SIG-M5 treated with dmso at 0.1 percent for 504 hours (cell line): ENCODE measurements around the gene TMEM87A.

Experiments used
- DNase-seq: peaks from one replicate; lab custom pipeline; 2025; ENCODE audit not compliant: unreplicated experiment; lab: John Stamatoyannopoulos, UW

Gene TMEM87A

GRCh38 chr15:42166225-42166940, 106.8 kb downstream of the TMEM87A start:
- DNase-seq = no peak

GRCh38 chr15:42165106-42165505, 108.1 kb downstream of the TMEM87A start:
- DNase-seq = peak; percentile 23

DNA sequence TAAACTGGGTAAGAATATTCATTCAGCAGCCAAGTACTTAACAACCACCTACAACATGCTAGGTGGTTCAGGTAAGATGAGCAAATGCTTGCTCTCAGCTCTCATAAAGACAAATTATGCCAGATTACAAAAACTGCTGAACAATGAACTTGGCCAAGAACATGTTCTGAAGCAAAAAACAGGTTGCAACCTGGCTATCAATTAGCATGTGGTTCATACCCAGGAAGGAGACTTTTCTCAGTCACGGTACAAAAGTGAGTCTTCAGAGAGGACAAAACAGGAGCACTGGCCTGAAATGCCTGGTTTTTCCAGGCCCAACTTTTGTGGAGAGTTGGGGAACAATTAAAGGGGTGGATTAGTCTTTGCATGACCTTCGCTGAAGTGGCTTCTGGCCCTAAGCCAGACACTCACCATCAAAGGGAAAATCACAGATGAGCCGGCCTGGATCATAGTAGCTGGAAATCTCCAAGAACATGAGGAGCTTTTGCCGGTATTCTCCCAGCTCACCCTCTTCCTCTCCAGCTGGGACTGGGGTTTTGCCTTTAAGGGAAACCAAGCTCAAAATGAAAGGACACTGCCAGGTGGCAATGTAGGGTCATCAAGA, 109.2 kb downstream of the TMEM87A start:
- no peak for DNase-seq

GRCh38 chr15:42163291-42163690, 109.9 kb downstream of the TMEM87A start:
- DNase-seq = no peak
